Bronchial epithelial cell (primary cell): ENCODE results near the gene PTN. TPM values are rescaled to one million over a fixed set of nuclear protein-coding genes. Genes with fewer than 3 reads are reported as not detected.
"Not testable (repeated sequence)": the region's sequence is repeated elsewhere in the genome, so short reads cannot be mapped to it uniquely, and the experiment has no call there.

Source experiments
- DNase-seq: peaks from one replicate; pipeline ENCODE4 v3.0.0-alpha.2; 2010; ENCODE audit warnings: low read depth
- FAIRE-seq: peaks from 2 replicates; lab custom pipeline; 2011; peaks lifted over from hg19 to GRCh38; lab: Jason Lieb, UNC
- H3K27me3 ChIP-seq: 2 replicates; pipeline ENCODE4 v1.5.1; 2011; ENCODE audit warnings: low read length; ENCODE audit not compliant: control insufficient read depth, insufficient read depth
- H3K36me3 ChIP-seq: 2 replicates; pipeline ENCODE4 v1.5.1; 2011; ENCODE audit warnings: low read length; ENCODE audit not compliant: control insufficient read depth, insufficient read depth
- H3K4me3 ChIP-seq: 2 replicates; pipeline ENCODE4 v1.5.1; 2011; ENCODE audit warnings: mild to moderate bottlenecking, low read depth, low read length, control low read depth
- total RNA-seq: library from RNA; depleted of rRNA; stranded (reverse); fragments of >200 nt; gene quantifications from 2 replicates; pipeline ENCODE4 v1.2.1, GENCODE V29; 2014
- TF ChIP-seq, protein P1 (sequence below): IDR thresholded peaks from 2 replicates; pipeline ENCODE4 v1.5.1; 2011; ENCODE audit warnings: mild to moderate bottlenecking, moderate library complexity, low read length, control low read depth, inconsistent platforms; ENCODE audit not compliant: insufficient read depth, severe bottlenecking

PTN gene
- total RNA-seq, 1 donor from 2014 or later, result 0.26 TPM

- no peak for FAIRE-seq
These were observed 139.3 kb downstream of the PTN start for GRCh38 chr7:137204246-137204645.

GRCh38 chr7:137203351-137203750 lies 140.2 kb downstream of the PTN start:
- FAIRE-seq (no peak), DNase-seq (no peak)
- Histone ChIP-seq H3K36me3 (no peaks in the 10 kb centered on the region), H3K27me3 (no peaks in the 10 kb centered on the region), H3K4me3 (no peak overlapping the region)
- TF ChIP-seq, protein P1, sequence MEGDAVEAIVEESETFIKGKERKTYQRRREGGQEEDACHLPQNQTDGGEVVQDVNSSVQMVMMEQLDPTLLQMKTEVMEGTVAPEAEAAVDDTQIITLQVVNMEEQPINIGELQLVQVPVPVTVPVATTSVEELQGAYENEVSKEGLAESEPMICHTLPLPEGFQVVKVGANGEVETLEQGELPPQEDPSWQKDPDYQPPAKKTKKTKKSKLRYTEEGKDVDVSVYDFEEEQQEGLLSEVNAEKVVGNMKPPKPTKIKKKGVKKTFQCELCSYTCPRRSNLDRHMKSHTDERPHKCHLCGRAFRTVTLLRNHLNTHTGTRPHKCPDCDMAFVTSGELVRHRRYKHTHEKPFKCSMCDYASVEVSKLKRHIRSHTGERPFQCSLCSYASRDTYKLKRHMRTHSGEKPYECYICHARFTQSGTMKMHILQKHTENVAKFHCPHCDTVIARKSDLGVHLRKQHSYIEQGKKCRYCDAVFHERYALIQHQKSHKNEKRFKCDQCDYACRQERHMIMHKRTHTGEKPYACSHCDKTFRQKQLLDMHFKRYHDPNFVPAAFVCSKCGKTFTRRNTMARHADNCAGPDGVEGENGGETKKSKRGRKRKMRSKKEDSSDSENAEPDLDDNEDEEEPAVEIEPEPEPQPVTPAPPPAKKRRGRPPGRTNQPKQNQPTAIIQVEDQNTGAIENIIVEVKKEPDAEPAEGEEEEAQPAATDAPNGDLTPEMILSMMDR, result no peak

More at GRCh38 chr7:137204246-137204645, 139.3 kb downstream of the PTN start:
- Histone ChIP-seq H3K4me3 (no peak overlapping the region), H3K27me3 (no peaks in the 10 kb centered on the region), H3K36me3 (no peaks in the 10 kb centered on the region)
- DNase-seq, result no peak
- TF ChIP-seq, protein P1, result no peak

DNA sequence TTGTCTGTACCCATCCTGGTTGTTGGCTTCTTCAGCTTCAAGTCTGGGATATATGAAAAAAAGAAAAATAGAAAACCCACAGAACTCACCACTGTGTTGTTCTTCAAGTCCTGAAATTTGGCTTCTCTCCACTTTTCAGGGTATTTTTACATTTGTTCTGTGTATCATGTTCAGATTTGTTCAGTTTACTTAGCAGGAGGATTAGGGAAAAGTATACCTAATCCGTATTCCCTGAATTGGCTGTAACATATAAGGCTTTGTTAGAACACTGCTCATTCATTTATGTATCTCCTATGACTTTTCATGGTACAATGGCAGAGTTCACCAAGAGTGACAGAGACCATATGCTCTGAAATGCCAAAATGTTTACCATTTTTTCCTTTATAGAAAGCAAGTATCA lies 146.9 kb downstream of the PTN start:
- peak; percentile 9 for DNase-seq
- H3K4me3 ChIP-seq, result no peak overlapping the region

DNA sequence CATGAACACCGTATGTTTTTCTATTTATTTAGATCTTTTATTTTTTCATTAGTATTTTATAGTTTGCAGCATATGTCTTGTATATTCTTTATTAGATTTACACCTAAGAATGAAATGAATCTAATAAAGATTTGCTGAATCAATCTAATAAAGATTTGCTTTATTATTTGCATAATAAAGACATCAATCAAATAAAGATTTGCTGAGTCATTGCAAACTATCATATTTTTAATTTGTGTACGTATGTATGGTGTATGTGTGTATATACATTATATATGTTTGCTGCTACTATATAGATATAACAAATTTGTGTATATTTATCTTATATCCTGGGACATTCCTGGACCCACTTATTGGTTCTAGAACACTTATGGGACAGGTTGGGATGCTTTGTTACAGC lies 147.5 kb downstream of the PTN start:
- FAIRE-seq (no peak), DNase-seq (no peak)
- H3K27me3 ChIP-seq, result no peaks in the 10 kb centered on the region
- TF ChIP-seq, protein P1, result no peak
- H3K36me3 ChIP-seq, result no peaks in the 10 kb centered on the region
- no peak overlapping the region for H3K4me3 ChIP-seq

More for the DNA sequence above, 146.9 kb downstream of the PTN start:
- Histone ChIP-seq H3K36me3 (no peaks in the 10 kb centered on the region), H3K27me3 (no peaks in the 10 kb centered on the region)
- FAIRE-seq, result no peak
- TF ChIP-seq, protein P1, result no peak

DNA sequence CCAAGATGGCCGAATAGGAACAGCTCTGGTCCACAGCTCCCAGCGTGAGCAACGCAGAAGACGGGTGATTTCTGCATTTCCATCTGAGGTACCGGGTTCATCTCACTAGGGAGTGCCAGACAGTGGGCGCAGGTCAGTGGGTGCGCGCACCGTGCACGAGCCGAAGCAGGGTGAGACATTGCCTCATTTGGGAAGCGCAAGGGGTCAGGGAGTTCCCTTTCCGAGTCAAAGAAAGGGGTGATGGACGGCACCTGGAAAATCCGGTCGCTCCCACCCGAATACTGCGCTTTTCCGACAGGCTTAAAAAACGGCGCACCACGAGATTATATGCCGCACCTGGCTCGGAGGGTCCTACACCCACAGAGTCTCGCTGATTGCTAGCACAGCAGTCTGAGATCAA lies 161.9 kb downstream of the PTN start:
- not testable (repeated sequence) for H3K27me3 ChIP-seq, H3K36me3 ChIP-seq, DNase-seq, FAIRE-seq, H3K4me3 ChIP-seq
